Activated T-helper 1 cell treated with anti-CD3 and anti-CD28 coated beads, Interleukin-12 subunit alpha, Interleukin-12 subunit beta, Interleukin-2, Interleukin-4 antibody, amounts not matched to agents 30 ng/mL and 10 ng/mL and 1 ng/mL, durations not matched to agents 14 hours and 24 hours and 36 hours (primary cell): ENCODE results near the gene AUTS2. TPM values are rescaled to one million over a fixed set of nuclear protein-coding genes. Genes with fewer than 3 reads are reported as not detected.

Source experiments
- DNase-seq: peaks from one replicate; pipeline ENCODE4 v3.0.0; 2021; ENCODE audit warnings: low spot score
- H3K27ac Mint-ChIP-seq: one replicate; pipeline ENCODE4 v1.8.0; 2021; ENCODE audit warnings: mild to moderate bottlenecking, mixed read lengths
- H3K27me3 Mint-ChIP-seq: one replicate; pipeline ENCODE4 v1.8.0; 2022; ENCODE audit warnings: mild to moderate bottlenecking, moderate library complexity, mixed read lengths; ENCODE audit not compliant: insufficient read depth
- H3K36me3 Mint-ChIP-seq: one replicate; pipeline ENCODE4 v1.8.0; 2021; ENCODE audit warnings: low read depth, mixed read lengths
- H3K4me1 Mint-ChIP-seq: one replicate; pipeline ENCODE4 v1.8.0; 2021; ENCODE audit warnings: low read depth, mixed read lengths
- H3K4me3 Mint-ChIP-seq: one replicate; pipeline ENCODE4 v1.8.0; 2021; ENCODE audit warnings: mild to moderate bottlenecking, moderate library complexity, mixed read lengths
- H3K9me3 Mint-ChIP-seq: one replicate; pipeline ENCODE4 v1.8.0; 2021; ENCODE audit warnings: mixed read lengths
- intact Hi-C: fragments of 100-400 bp; cut with micrococcal nuclease; formaldehyde crosslinking; loops from one replicate; pipeline ENCODE4 v1.15.1; 2024
- total RNA-seq: library from RNA; stranded (reverse); gene quantifications from 2 replicates; pipeline ENCODE4 v1.2.3, GENCODE V29; 2022

AUTS2 gene
- total RNA-seq, 1 donor from 2014 or later: 2.7 TPM

GRCh38 chr7:70094831-70095230 is 496.6 kb downstream of the AUTS2 start:
- H3K4me3 Mint-ChIP-seq: no peak overlapping the region
- no peaks in the 10 kb centered on the region for H3K27me3 Mint-ChIP-seq
- no peak overlapping the region for H3K27ac Mint-ChIP-seq
- no peaks in the 10 kb centered on the region for H3K36me3 Mint-ChIP-seq
- intact Hi-C loops: no loop called here
- DNase-seq: no peak
- no peaks in the 10 kb centered on the region for H3K4me1 Mint-ChIP-seq
- no peaks in the 10 kb centered on the region for H3K9me3 Mint-ChIP-seq

- Mint-ChIP-seq H3K27ac (no peak overlapping the region), H3K4me1 (no peaks in the 10 kb centered on the region), H3K27me3 (no peaks in the 10 kb centered on the region), H3K36me3 (no peaks in the 10 kb centered on the region), H3K9me3 (no peaks in the 10 kb centered on the region), H3K4me3 (no peak overlapping the region)
- no peak for DNase-seq
- intact Hi-C loops: no loop called here
These were observed 499.4 kb downstream of the AUTS2 start for GRCh38 chr7:70097645-70098044.

GRCh38 chr7:70098133-70098561 is 499.9 kb downstream of the AUTS2 start:
- no peak overlapping the region for H3K4me3 Mint-ChIP-seq

GRCh38 chr7:70098905-70099672 is 500.8 kb downstream of the AUTS2 start:
- Mint-ChIP-seq H3K27me3 (no peaks in the 10 kb centered on the region), H3K27ac (no peak overlapping the region), H3K9me3 (no peaks in the 10 kb centered on the region), H3K4me3 (no peak overlapping the region), H3K36me3 (no peaks in the 10 kb centered on the region), H3K4me1 (no peaks in the 10 kb centered on the region)
- intact Hi-C loops: no loop called here
- DNase-seq: no peak

More at GRCh38 chr7:70098133-70098561, 499.9 kb downstream of the AUTS2 start:
- Mint-ChIP-seq H3K27ac (no peak overlapping the region), H3K9me3 (no peaks in the 10 kb centered on the region), H3K4me1 (no peaks in the 10 kb centered on the region), H3K27me3 (no peaks in the 10 kb centered on the region), H3K36me3 (no peaks in the 10 kb centered on the region)
- intact Hi-C loops: no loop called here
- DNase-seq: no peak

- no peak for DNase-seq
- Mint-ChIP-seq H3K36me3 (no peaks in the 10 kb centered on the region), H3K4me3 (no peak overlapping the region), H3K9me3 (no peaks in the 10 kb centered on the region), H3K4me1 (no peaks in the 10 kb centered on the region), H3K27me3 (no peaks in the 10 kb centered on the region), H3K27ac (no peak overlapping the region)
- intact Hi-C loops: no loop called here
These were observed 506.0 kb downstream of the AUTS2 start for GRCh38 chr7:70104243-70104642.

GRCh38 chr7:70113078-70113477 is 514.8 kb downstream of the AUTS2 start:
- H3K4me3 Mint-ChIP-seq: no peak overlapping the region
- no peaks in the 10 kb centered on the region for H3K9me3 Mint-ChIP-seq
- H3K27ac Mint-ChIP-seq: no peak overlapping the region
- no peak for DNase-seq
- H3K36me3 Mint-ChIP-seq: no peaks in the 10 kb centered on the region
- no peaks in the 10 kb centered on the region for H3K27me3 Mint-ChIP-seq
- H3K4me1 Mint-ChIP-seq: no peaks in the 10 kb centered on the region
- intact Hi-C loops: no loop called here

- Mint-ChIP-seq H3K9me3 (no peaks in the 10 kb centered on the region), H3K4me3 (no peak overlapping the region)
- intact Hi-C loops: no loop called here
These were observed 515.3 kb downstream of the AUTS2 start for GRCh38 chr7:70113536-70113935.

GRCh38 chr7:70114806-70115205 is 516.5 kb downstream of the AUTS2 start:
- no peak for DNase-seq
- H3K4me1 Mint-ChIP-seq: no peaks in the 10 kb centered on the region
- no peaks in the 10 kb centered on the region for H3K36me3 Mint-ChIP-seq
- no peaks in the 10 kb centered on the region for H3K9me3 Mint-ChIP-seq
- H3K4me3 Mint-ChIP-seq: no peak overlapping the region
- no peak overlapping the region for H3K27ac Mint-ChIP-seq
- intact Hi-C loops: no loop called here
- no peaks in the 10 kb centered on the region for H3K27me3 Mint-ChIP-seq

More at GRCh38 chr7:70113536-70113935, 515.3 kb downstream of the AUTS2 start:
- Mint-ChIP-seq H3K36me3 (no peaks in the 10 kb centered on the region), H3K27ac (no peak overlapping the region), H3K27me3 (no peaks in the 10 kb centered on the region), H3K4me1 (no peaks in the 10 kb centered on the region)
- DNase-seq: no peak

GRCh38 chr7:70116244-70116643 is 518.0 kb downstream of the AUTS2 start:
- intact Hi-C loops: no loop called here
- H3K27me3 Mint-ChIP-seq: no peaks in the 10 kb centered on the region
- no peaks in the 10 kb centered on the region for H3K4me1 Mint-ChIP-seq

GRCh38 chr7:70116867-70117266 is 518.6 kb downstream of the AUTS2 start:
- intact Hi-C loops: no loop called here
- Mint-ChIP-seq H3K4me1 (no peaks in the 10 kb centered on the region), H3K4me3 (no peak overlapping the region), H3K27me3 (no peaks in the 10 kb centered on the region), H3K36me3 (no peaks in the 10 kb centered on the region), H3K27ac (no peak overlapping the region), H3K9me3 (peaks cover 10% of the 10 kb centered on the region)
- DNase-seq: no peak

More at GRCh38 chr7:70116244-70116643, 518.0 kb downstream of the AUTS2 start:
- Mint-ChIP-seq H3K36me3 (no peaks in the 10 kb centered on the region), H3K4me3 (no peak overlapping the region), H3K9me3 (peaks cover 7% of the 10 kb centered on the region), H3K27ac (no peak overlapping the region)
- DNase-seq: no peak

GRCh38 chr7:70120851-70121250 is 522.6 kb downstream of the AUTS2 start:
- no peak for DNase-seq
- no peaks in the 10 kb centered on the region for H3K4me1 Mint-ChIP-seq
- H3K9me3 Mint-ChIP-seq: peaks cover 20% of the 10 kb centered on the region
- intact Hi-C loops: no loop called here
- no peaks in the 10 kb centered on the region for H3K27me3 Mint-ChIP-seq
- no peak overlapping the region for H3K4me3 Mint-ChIP-seq
- H3K27ac Mint-ChIP-seq: no peak overlapping the region
- no peaks in the 10 kb centered on the region for H3K36me3 Mint-ChIP-seq

- intact Hi-C loops: no loop called here
- Mint-ChIP-seq H3K9me3 (peaks cover 4% of the 10 kb centered on the region), H3K27ac (no peak overlapping the region), H3K27me3 (no peaks in the 10 kb centered on the region), H3K4me3 (no peak overlapping the region), H3K36me3 (no peaks in the 10 kb centered on the region), H3K4me1 (no peaks in the 10 kb centered on the region)
- no peak for DNase-seq
These were observed 533.5 kb downstream of the AUTS2 start for GRCh38 chr7:70131817-70132216.

GRCh38 chr7:70132226-70132851 is 534.1 kb downstream of the AUTS2 start:
- DNase-seq: no peak
- Mint-ChIP-seq H3K9me3 (peaks cover 3% of the 10 kb centered on the region), H3K27ac (no peak overlapping the region), H3K4me3 (no peak overlapping the region), H3K4me1 (no peaks in the 10 kb centered on the region), H3K27me3 (no peaks in the 10 kb centered on the region), H3K36me3 (no peaks in the 10 kb centered on the region)
- intact Hi-C loops: no loop called here
